Measurements from ENCODE around the gene GPR142. TPM values are rescaled to one million over a fixed set of nuclear protein-coding genes. Genes with fewer than 3 reads are reported as not detected.

The GPR142 gene
- total RNA-seq, 1 experiment from 2014 or later, result not detected

DNA sequence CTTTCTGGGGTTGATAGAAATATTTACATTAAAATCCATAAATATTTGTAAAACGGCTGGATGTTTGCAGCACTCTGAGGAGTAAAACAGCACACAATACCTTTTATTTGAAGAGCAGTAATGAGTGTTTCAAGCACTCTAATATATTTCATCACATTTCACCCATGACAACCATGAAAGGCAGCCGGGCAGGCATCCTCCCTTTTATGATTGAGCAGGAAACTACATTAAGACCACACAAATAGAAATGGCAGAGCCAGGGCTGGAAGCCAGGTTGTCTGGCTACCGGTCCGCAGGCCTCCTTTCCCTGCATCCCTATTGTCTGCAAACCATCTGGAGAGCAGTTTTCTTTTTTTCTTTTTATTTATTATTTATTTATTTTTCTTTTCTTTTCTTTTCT lies 41.5 kb downstream of the GPR142 start:
- POLR2A ChIA-PET, result no interaction called here
- 0 out of 2 replicates have a peak, but pooled peaks cover 5% of the 10 kb centered on the region for H3K36me3 Mint-ChIP-seq
- H3K9me3 Mint-ChIP-seq, result peaks cover 7% of the 10 kb centered on the region
- CTCF ChIA-PET, result interaction anchor here (0.6 to 2.9 kb wide), 5 partner anchors 29 to 327 kb away, joined by 3 to 13 read pairs (median 5); no protein-coding TSS in a partner anchor
- ATAC-seq (no peak), DNase-seq (ENCODE audit: low spot score) (no peak)
- no peaks in the 10 kb centered on the region for H3K27me3 Mint-ChIP-seq (ENCODE audit: low read depth)
- TF ChIP-seq SMAD4 (CRISPR knock-in tag; IDR thresholded peaks at IDR 0.05) (no peak), ZNF425 (CRISPR knock-in tag; conservative IDR thresholded peaks at IDR 0.05) (no peak), EMX1 (CRISPR knock-in tag; IDR thresholded peaks at IDR 0.05) (no peak), ZNF263 (CRISPR knock-in tag; IDR thresholded peaks at IDR 0.05; ENCODE audit: low read depth) (no peak), IRF2 (CRISPR knock-in tag; IDR thresholded peaks at IDR 0.05; ENCODE audit: borderline replicate concordance, low read depth) (no peak), ELF4 (CRISPR knock-in tag; IDR thresholded peaks at IDR 0.05; ENCODE audit: low read depth) (no peak), CREB1 (CRISPR knock-in tag; IDR thresholded peaks at IDR 0.05) (no peak), E2F5 (CRISPR knock-in tag; IDR thresholded peaks at IDR 0.05) (no peak), SOX15 (CRISPR knock-in tag; IDR thresholded peaks at IDR 0.05) (no peak)
- H3K27ac Mint-ChIP-seq, result no peak overlapping the region
- H3K4me1 Mint-ChIP-seq, result peaks cover 11% of the 10 kb centered on the region
- H3K4me3 Mint-ChIP-seq, result no peak overlapping the region

- ATAC-seq (peak; percentile 67), DNase-seq (ENCODE audit: low spot score) (no peak)
- POLR2A ChIA-PET, result no interaction called here
- Mint-ChIP-seq H3K4me3 (no peak overlapping the region), H3K4me1 (no peaks in the 10 kb centered on the region), H3K27ac (no peak overlapping the region), H3K36me3 (0 out of 2 replicates have a peak, but pooled peaks cover 5% of the 10 kb centered on the region), H3K9me3 (peaks cover 7% of the 10 kb centered on the region), H3K27me3 (ENCODE audit: low read depth) (no peaks in the 10 kb centered on the region)
- CTCF ChIA-PET, result interaction anchor here (0.7 to 2.9 kb wide), 5 partner anchors 29 to 45 kb away, joined by 3 to 13 read pairs (median 5); no protein-coding TSS in a partner anchor
- no peak for TF ChIP-seq TP53 (CRISPR knock-in tag; IDR thresholded peaks at IDR 0.05)
- TF ChIP-seq, protein P1, sequence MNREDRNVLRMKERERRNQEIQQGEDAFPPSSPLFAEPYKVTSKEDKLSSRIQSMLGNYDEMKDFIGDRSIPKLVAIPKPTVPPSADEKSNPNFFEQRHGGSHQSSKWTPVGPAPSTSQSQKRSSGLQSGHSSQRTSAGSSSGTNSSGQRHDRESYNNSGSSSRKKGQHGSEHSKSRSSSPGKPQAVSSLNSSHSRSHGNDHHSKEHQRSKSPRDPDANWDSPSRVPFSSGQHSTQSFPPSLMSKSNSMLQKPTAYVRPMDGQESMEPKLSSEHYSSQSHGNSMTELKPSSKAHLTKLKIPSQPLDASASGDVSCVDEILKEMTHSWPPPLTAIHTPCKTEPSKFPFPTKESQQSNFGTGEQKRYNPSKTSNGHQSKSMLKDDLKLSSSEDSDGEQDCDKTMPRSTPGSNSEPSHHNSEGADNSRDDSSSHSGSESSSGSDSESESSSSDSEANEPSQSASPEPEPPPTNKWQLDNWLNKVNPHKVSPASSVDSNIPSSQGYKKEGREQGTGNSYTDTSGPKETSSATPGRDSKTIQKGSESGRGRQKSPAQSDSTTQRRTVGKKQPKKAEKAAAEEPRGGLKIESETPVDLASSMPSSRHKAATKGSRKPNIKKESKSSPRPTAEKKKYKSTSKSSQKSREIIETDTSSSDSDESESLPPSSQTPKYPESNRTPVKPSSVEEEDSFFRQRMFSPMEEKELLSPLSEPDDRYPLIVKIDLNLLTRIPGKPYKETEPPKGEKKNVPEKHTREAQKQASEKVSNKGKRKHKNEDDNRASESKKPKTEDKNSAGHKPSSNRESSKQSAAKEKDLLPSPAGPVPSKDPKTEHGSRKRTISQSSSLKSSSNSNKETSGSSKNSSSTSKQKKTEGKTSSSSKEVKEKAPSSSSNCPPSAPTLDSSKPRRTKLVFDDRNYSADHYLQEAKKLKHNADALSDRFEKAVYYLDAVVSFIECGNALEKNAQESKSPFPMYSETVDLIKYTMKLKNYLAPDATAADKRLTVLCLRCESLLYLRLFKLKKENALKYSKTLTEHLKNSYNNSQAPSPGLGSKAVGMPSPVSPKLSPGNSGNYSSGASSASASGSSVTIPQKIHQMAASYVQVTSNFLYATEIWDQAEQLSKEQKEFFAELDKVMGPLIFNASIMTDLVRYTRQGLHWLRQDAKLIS (CRISPR knock-in tag; IDR thresholded peaks at IDR 0.05; ENCODE audit: borderline replicate concordance), result no peak
- no peak for TF ChIP-seq ZNF396 (CRISPR knock-in tag; IDR thresholded peaks at IDR 0.05; ENCODE audit: borderline replicate concordance)
- TF ChIP-seq, protein P2, sequence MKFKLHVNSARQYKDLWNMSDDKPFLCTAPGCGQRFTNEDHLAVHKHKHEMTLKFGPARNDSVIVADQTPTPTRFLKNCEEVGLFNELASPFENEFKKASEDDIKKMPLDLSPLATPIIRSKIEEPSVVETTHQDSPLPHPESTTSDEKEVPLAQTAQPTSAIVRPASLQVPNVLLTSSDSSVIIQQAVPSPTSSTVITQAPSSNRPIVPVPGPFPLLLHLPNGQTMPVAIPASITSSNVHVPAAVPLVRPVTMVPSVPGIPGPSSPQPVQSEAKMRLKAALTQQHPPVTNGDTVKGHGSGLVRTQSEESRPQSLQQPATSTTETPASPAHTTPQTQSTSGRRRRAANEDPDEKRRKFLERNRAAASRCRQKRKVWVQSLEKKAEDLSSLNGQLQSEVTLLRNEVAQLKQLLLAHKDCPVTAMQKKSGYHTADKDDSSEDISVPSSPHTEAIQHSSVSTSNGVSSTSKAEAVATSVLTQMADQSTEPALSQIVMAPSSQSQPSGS (CRISPR knock-in tag; IDR thresholded peaks at IDR 0.05; ENCODE audit: borderline replicate concordance, low read depth), result no peak
- TF ChIP-seq NR3C1 (CRISPR knock-in tag; conservative IDR thresholded peaks at IDR 0.05; ENCODE audit: low read depth), result no peak
- TF ChIP-seq ATF6 (CRISPR knock-in tag; IDR thresholded peaks at IDR 0.05), result no peak
- TF ChIP-seq, protein P3, sequence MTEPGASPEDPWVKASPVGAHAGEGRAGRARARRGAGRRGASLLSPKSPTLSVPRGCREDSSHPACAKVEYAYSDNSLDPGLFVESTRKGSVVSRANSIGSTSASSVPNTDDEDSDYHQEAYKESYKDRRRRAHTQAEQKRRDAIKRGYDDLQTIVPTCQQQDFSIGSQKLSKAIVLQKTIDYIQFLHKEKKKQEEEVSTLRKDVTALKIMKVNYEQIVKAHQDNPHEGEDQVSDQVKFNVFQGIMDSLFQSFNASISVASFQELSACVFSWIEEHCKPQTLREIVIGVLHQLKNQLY (CRISPR knock-in tag; IDR thresholded peaks at IDR 0.05), result no peak
- no peak for TF ChIP-seq ESRRA (CRISPR knock-in tag; IDR thresholded peaks at IDR 0.05; ENCODE audit: borderline replicate concordance)
- TF ChIP-seq NFYB (CRISPR knock-in tag; conservative IDR thresholded peaks at IDR 0.05; ENCODE audit: low read depth), result no peak
- no peak for TF ChIP-seq ZNF532 (CRISPR knock-in tag; IDR thresholded peaks at IDR 0.05; ENCODE audit: borderline replicate concordance)
Observed at GRCh38 chr17:74410001-74410443, 42.7 kb downstream of the GPR142 start.
